ENCODE results near the gene IL12B. TPM values are rescaled to one million over a fixed set of nuclear protein-coding genes. Genes with fewer than 3 reads are reported as not detected.

IL12B gene
- polyA plus RNA-seq, 6 donors from 2014 or later, result not detected

DNA sequence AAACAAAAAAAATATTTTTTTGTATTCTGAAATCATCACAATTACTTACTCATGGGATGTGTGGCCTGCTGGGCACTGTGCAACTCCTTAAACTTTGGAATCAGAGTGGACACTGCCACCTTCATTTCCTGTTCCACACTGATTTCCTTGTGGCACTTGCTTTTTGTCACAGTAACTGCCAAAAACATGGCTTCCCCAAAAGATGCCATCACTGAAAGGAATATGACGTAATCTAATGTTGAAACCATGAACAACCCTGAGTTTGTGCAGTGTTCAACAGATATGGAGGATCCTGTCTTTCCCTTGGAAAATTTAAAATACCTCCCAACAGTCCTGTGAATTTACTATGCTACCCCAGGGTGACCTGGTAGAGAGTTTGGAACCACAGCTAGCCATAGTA is 12.6 kb upstream of the IL12B start:
- no peaks in the 10 kb centered on the region for H3K27me3 Mint-ChIP-seq
- H3K27ac Mint-ChIP-seq, result peak overlapping the region in 1 of 6 donors; percentile 31
- peaks cover 14 to 20% (median 19%) of the 10 kb centered on the region in 3 donors for H3K4me1 Mint-ChIP-seq
- H3K4me3 Mint-ChIP-seq, result no peak overlapping the region
- DNase-seq, result no peak
- peaks cover 8 to 23% of the 10 kb centered on the region in 2 donors for H3K36me3 Mint-ChIP-seq
- H3K9me3 Mint-ChIP-seq, result peaks cover 0 to 22% (median 10%) of the 10 kb centered on the region in 7 donors
- no peak for ATAC-seq (ENCODE audit: low read depth in 2 of 2)

DNA sequence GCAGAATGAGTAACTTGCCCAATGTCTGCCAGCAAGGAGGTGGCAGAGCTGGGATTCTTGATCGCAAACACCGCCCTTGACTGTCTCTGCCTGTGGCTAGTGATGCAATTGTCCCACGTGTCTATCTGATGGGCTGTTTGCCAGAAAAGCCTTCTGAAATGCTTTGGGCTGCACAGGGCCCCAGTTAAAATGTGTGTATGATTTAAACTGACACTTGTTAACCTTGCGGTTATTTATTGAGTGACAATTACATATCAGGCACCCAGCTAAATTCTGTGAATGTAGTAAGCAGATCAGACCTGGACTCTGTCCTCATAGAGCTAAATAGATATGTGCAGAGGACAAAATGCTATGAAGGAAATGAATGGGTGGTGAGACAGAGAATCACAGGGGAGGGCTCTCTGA is 11.6 kb upstream of the IL12B start:
- DNase-seq, result no peak
- Mint-ChIP-seq H3K4me3 (no peak overlapping the region), H3K27me3 (no peaks in the 10 kb centered on the region), H3K9me3 (peaks cover 0 to 23% (median 10%) of the 10 kb centered on the region in 7 donors), H3K27ac (no peak overlapping the region), H3K4me1 (peaks cover 24 to 29% (median 28%) of the 10 kb centered on the region in 3 donors), H3K36me3 (peaks cover 8 to 23% of the 10 kb centered on the region in 2 donors)
- no peak for ATAC-seq (ENCODE audit: low read depth in 2 of 2)

DNA sequence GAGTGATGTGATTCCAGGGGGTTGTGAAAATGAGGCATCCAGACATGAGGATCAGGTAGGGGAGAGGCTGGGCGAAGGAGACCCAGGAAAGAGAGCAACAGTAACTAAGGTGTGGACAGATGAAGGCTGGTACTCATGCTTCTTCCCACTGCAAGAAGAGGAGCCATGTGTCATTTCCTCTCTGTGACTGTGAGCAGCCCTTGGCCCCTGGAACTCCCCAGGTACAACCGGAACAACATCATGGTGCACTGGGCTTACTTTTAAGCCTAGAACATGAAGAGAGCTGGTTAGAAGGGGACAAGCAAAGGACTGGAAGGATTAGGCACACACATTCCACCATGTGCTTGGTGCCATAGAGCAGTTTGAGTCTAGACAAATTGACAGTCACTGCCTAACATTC is 10.9 kb upstream of the IL12B start:
- Mint-ChIP-seq H3K27me3 (no peaks in the 10 kb centered on the region), H3K4me3 (no peak overlapping the region), H3K9me3 (peaks cover 0 to 23% (median 10%) of the 10 kb centered on the region in 7 donors), H3K27ac (peak overlapping the region in 3 of 6 donors; percentile 17 to 89 (median 22)), H3K36me3 (peaks cover 8 to 23% of the 10 kb centered on the region in 2 donors), H3K4me1 (peaks cover 31 to 36% (median 36%) of the 10 kb centered on the region in 3 donors)
- ATAC-seq (ENCODE audit: low read depth in 2 of 2), result no peak
- DNase-seq, result no peak

DNA sequence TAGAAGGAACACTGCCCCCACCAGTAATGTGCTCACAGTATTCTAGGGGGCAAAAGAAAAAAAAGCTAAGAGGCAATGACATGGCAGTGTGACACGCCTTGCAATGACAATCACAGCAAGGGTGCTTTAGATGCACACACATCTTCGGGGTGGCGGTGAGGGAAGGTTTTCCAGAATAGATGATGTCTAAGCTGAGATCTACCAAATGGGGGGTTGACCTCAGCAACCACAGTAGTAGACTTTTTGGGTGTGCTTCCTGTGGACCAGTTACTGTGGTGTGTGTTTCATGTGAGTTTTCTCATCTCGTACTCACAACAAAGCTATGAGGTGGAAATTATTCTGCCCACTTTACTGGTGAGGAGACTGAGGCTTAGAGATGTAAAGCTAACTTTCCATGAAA is 10.2 kb upstream of the IL12B start:
- no peak for ATAC-seq (ENCODE audit: low read depth in 2 of 2)
- Mint-ChIP-seq H3K9me3 (peaks cover 0 to 23% (median 10%) of the 10 kb centered on the region in 7 donors), H3K4me3 (no peak overlapping the region), H3K36me3 (peaks cover 8 to 23% of the 10 kb centered on the region in 2 donors), H3K27ac (peak overlapping the region in 2 of 6 donors; percentile 17 to 44), H3K4me1 (peaks cover 34 to 37% (median 36%) of the 10 kb centered on the region in 3 donors), H3K27me3 (no peaks in the 10 kb centered on the region)
- DNase-seq, result no peak

DNA sequence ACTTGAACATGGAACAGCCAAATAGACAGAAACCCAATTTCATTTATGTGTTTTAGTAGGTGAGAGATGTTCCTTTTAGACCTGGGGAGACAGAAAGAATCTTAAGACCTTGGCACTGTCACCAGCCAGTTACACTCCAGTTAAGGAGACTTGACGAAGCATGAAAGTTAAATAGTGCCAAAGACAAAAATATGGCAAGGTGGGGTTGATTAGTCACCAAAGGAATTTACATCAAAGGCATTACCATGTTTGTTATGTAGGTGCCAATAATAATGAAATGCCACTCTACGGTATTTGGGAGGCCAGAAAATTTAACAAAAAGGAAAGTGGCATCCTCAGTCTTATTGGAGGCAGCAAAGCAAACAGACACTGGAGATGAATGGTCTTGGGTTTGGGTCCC is 9.2 kb upstream of the IL12B start:
- Mint-ChIP-seq H3K9me3 (peaks cover 0 to 16% (median 7%) of the 10 kb centered on the region in 7 donors), H3K27ac (no peak overlapping the region), H3K4me3 (no peak overlapping the region), H3K36me3 (peaks cover 8 to 12% of the 10 kb centered on the region in 2 donors), H3K4me1 (peaks cover 34 to 44% (median 35%) of the 10 kb centered on the region in 3 donors), H3K27me3 (no peaks in the 10 kb centered on the region)
- DNase-seq (no peak), ATAC-seq (ENCODE audit: low read depth in 2 of 2) (no peak)

DNA sequence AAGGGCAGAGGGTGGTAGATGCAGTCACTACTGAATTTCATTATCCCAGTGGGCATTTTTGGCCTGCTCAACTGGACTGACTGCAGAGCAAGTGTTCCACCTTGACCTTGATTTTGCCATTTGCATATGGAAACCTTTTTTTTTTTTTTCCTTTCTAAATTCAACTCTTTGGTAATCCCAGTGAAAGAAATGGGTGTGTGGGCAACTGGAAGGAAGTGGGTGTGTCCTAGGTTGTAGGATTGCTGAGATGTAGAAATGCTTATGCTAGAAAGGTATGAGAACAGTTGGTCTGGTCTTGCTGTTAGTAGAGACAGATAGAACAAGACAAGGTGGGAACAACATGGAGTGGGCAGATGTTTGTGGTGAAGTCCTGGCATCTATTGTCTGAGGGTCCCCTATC is 7.8 kb upstream of the IL12B start:
- no peaks in the 10 kb centered on the region for H3K27me3 Mint-ChIP-seq
- no peak for DNase-seq
- H3K27ac Mint-ChIP-seq, result peak overlapping the region in 5 of 6 donors; percentile 69 to 96 (median 83)
- peak overlapping the region in 4 of 8 donors; percentile 37 to 61 (median 55) for H3K4me3 Mint-ChIP-seq
- peaks cover 34 to 41% (median 37%) of the 10 kb centered on the region in 3 donors for H3K4me1 Mint-ChIP-seq
- no peaks in the 10 kb centered on the region for H3K36me3 Mint-ChIP-seq
- ATAC-seq (ENCODE audit: low read depth in 2 of 2), result no peak
- H3K9me3 Mint-ChIP-seq, result peaks cover 0 to 6% (median 2%) of the 10 kb centered on the region in 7 donors

DNA sequence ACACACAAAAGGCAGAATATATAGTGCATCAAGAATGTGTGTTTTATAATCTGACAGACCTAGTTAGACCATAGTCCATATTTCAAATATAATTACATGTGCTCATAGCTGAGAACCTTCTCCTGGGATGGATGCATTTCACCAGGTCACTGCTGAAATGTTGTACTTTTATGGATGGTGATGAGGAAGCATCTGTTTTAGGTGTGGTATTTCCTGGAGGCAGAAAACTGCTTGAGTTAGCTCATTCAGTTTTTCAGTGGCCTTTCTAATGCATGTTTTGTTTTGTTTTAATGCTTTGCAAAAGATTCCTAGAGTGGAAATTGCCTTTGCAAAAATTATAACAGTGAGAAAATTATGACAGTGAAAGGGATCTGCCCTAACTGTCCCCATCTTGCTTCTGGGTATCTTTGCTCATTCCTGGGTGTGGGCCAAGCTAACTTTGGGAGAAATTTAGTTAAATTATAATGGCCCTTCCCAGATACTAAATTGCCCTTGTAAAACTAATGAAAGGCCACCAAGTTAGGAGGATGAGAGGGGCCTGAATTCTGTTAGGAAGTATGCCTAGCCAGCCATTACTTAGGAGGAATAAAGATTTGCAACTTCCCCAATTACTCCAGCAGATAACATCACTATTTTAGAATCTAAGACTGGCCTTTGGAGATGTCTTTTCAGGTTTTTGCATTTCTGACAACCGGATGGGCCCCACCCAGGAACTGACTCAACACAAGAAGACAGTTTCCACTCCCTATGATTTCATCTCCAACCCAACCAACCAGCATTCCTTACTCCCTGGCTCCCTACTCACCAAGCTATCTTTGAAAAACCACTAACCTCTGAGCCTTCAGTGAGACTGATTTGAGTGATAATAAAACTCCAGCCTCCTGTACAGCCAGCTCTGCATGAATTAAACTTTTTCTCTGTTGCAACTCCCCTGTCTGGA is 7.0 kb upstream of the IL12B start:
- H3K4me3 Mint-ChIP-seq, result peak overlapping the region in 6 of 8 donors; percentile 26 to 61 (median 45)
- H3K36me3 Mint-ChIP-seq, result no peaks in the 10 kb centered on the region
- peaks cover 0 to 6% (median 2%) of the 10 kb centered on the region in 7 donors for H3K9me3 Mint-ChIP-seq
- peaks cover 42 to 49% (median 46%) of the 10 kb centered on the region in 3 donors for H3K4me1 Mint-ChIP-seq
- DNase-seq (peak; percentile 23), ATAC-seq (ENCODE audit: low read depth in 2 of 2) (peak; percentile 16 to 17)
- H3K27me3 Mint-ChIP-seq, result no peaks in the 10 kb centered on the region
- peak overlapping the region; percentile 64 to 96 (median 82) for H3K27ac Mint-ChIP-seq

DNA sequence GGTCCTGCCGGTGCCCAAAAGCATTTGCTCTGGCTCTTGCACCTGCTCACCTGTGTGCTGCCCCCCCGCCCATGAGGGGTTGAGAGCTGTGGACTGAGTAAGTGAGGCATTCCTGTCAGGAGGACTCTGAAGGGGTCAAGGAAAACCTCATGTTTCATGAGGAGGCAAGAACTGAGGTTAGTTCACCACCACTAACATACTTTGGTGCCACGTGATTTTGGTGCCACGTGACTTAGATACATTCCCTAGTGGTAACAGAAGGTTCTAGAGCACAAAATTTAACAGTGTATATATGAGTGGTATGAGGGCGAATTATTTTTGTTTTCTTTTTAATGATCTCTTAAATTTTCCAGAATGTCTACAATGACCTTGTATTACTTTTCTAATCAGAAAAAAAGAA is 6.3 kb upstream of the IL12B start:
- DNase-seq (no peak), ATAC-seq (ENCODE audit: low read depth in 2 of 2) (no peak)
- peaks cover 49 to 56% (median 53%) of the 10 kb centered on the region in 3 donors for H3K4me1 Mint-ChIP-seq
- H3K9me3 Mint-ChIP-seq, result peaks cover 0 to 6% (median 0%) of the 10 kb centered on the region in 7 donors
- peak overlapping the region in 2 of 8 donors; percentile 10 to 61 for H3K4me3 Mint-ChIP-seq
- peak overlapping the region in 4 of 6 donors; percentile 44 to 91 (median 74) for H3K27ac Mint-ChIP-seq
- H3K27me3 Mint-ChIP-seq, result no peaks in the 10 kb centered on the region
- H3K36me3 Mint-ChIP-seq, result no peaks in the 10 kb centered on the region

DNA sequence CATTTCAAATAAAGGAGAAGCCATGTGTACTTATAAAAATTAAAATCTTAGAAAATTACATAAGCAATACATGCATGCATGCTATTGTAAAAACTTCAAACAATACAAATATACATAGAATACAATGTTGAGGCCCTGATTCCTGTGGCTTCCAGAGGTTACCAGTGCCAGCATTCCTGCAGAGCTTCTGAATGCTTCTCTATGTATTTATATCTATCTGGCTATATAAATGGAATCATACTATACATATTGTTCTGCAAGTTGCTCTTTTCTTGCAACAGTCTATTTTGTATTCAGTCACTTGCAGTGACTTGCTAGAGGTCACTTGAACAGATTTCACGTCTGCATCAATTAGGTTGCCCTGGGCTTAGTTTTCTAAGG is 3.2 kb upstream of the IL12B start:
- ATAC-seq (ENCODE audit: low read depth in 2 of 2), result no peak
- no peak for DNase-seq
- Mint-ChIP-seq H3K27ac (peak overlapping the region in 4 of 6 donors; percentile 92 to 96 (median 95)), H3K36me3 (no peaks in the 10 kb centered on the region), H3K4me3 (no peak overlapping the region), H3K4me1 (peaks cover 58 to 66% (median 63%) of the 10 kb centered on the region in 3 donors), H3K27me3 (no peaks in the 10 kb centered on the region), H3K9me3 (peaks cover 0 to 6% (median 0%) of the 10 kb centered on the region in 7 donors)

DNA sequence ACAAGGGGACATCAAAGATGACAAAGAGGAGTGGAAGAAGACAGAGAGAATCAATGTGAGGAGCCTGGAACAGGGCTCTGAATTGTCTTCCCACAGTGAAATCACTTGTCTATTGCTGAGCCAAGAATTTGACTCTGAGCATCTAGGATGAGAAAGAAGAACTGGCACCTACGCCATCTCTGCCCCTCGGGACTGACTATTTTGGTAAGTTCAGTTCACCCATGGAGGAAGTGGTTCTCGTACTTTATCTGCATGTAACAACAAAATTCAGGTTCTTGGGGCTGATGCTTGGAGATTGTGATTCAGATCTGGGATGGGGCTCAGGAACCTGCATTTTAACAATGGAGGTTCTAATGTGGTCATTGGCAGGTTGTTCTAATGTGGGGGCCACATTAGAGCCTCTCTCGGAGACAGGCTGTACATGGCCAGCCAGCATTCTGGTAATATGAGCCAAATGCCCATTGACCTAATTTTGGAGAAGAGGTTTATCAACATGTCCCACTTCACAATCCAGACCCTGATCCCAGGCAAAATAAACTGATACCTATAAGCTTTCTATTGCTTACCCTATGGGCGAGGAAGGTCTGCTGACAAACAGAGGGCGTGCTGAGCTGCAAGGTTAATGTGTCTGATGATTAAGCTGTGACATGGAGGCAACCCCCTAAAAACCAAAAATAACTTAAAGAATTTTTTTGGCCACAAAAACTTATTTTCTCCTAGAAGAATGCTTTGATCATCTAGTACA is 2.7 kb upstream of the IL12B start:
- peaks cover 54 to 61% (median 59%) of the 10 kb centered on the region in 3 donors for H3K4me1 Mint-ChIP-seq
- ATAC-seq (ENCODE audit: low read depth in 2 of 2) (peak; percentile 76 to 79), DNase-seq (peak; percentile 71)
- H3K27ac Mint-ChIP-seq, result peak overlapping the region; percentile 91 to 96 (median 94)
- peaks cover 0 to 2% (median 0%) of the 10 kb centered on the region in 7 donors for H3K9me3 Mint-ChIP-seq
- H3K4me3 Mint-ChIP-seq, result peak overlapping the region; percentile 66 to 92 (median 84)
- no peaks in the 10 kb centered on the region for H3K36me3 Mint-ChIP-seq
- no peaks in the 10 kb centered on the region for H3K27me3 Mint-ChIP-seq

DNA sequence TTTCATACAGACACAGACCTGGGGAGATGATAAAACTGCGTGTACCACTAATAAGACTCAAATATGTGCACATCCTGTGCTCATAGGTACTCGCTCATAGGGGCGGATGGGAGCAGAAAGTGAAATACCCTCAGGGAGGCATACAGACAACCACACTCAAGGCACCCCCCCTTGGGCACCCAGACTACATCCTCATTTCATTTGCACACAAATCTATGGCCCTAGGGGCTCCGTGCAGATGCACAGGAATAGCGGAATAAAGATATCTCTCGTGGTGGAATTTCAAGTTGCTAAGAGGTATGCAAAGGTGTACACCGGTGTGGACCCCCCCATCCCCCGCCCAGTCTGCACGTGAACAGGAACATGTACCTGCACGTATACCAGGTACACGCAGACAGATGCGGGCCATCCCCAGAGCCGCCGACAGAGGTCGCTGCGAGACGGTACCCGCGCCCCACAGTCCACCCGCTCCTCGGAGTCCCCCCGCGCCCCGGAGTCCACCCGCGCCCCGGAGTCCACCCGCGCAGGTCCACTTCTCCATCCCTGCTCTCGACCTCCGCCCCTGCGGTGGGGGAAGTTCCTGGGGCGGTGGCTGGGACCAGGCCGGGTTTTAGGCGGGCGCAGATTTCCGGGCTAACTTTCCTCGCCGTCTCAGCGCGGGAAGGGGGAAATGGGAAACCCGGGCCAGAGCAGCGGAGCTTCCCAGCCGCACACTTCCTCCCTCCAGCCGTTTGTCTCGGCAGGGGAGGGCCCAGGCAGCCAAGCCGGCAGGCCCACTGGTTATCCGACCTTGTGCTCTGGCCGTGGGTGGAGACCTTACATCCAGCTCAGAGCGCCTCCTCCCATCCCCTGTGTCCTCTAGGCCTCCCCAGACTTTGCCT is 1.0 kb upstream of the IL12B start:
- Mint-ChIP-seq H3K4me3 (peak overlapping the region; percentile 66 to 92 (median 84)), H3K27ac (peak overlapping the region; percentile 91 to 96 (median 94)), H3K9me3 (no peaks in the 10 kb centered on the region), H3K27me3 (no peaks in the 10 kb centered on the region), H3K36me3 (no peaks in the 10 kb centered on the region), H3K4me1 (peaks cover 38 to 45% (median 42%) of the 10 kb centered on the region in 3 donors)
- ATAC-seq (ENCODE audit: low read depth in 2 of 2), result peak; percentile 57 to 62
- peak; percentile 59 for DNase-seq

DNA sequence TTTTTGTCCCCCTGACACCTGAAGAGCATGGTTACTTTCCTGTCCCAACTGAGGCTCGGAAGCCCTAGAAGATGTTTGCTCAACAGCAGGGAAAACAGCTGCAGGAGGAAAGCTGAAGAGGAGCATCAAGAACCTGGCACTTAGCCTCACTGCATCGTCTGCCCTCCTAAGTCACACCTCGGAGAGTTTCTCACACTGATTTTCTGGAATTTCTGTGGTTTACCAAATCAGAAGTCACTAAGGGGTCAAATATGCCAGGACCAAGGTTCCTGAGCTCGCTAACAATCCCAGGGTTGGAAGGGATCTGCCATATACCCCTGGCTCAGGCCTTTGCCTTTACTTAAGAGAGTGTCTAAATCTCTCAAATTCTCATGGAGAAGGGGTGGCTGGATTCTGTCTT is 5.3 kb downstream of the IL12B start:
- no peak for DNase-seq

More for the DNA sequence above, 5.3 kb downstream of the IL12B start:
- H3K4me3 Mint-ChIP-seq, result no peak overlapping the region
- H3K27ac Mint-ChIP-seq, result no peak overlapping the region
- peaks cover 0 to 1% (median 0%) of the 10 kb centered on the region in 3 donors for H3K4me1 Mint-ChIP-seq
- H3K36me3 Mint-ChIP-seq, result no peaks in the 10 kb centered on the region
- no peak for ATAC-seq (ENCODE audit: low read depth in 2 of 2)
- H3K9me3 Mint-ChIP-seq, result no peaks in the 10 kb centered on the region
- peaks cover 0 to 4% (median 0%) of the 10 kb centered on the region in 3 donors for H3K27me3 Mint-ChIP-seq
